Measurements from ENCODE around the gene NUP133.
"Not testable (repeated sequence)": the region's sequence is repeated elsewhere in the genome, so short reads cannot be mapped to it uniquely, and the experiment has no call there.

NUP133 gene

GRCh38 chr1:229448354-229448753, 59.8 kb downstream of the NUP133 start:
- no peak for DNase-seq

- no peak for DNase-seq
Observed at GRCh38 chr1:229447809-229448252, 60.3 kb downstream of the NUP133 start.

GRCh38 chr1:229445828-229446227, 62.3 kb downstream of the NUP133 start:
- no peak for DNase-seq

- DNase-seq, result no peak
Observed at GRCh38 chr1:229440851-229441537, 67.1 kb downstream of the NUP133 start.

GRCh38 chr1:229438021-229438420, 70.1 kb downstream of the NUP133 start:
- no peak for DNase-seq

- DNase-seq, result no peak
Observed at GRCh38 chr1:229437443-229437842, 70.7 kb downstream of the NUP133 start.

GRCh38 chr1:229436201-229436600, 71.9 kb downstream of the NUP133 start:
- no peak for DNase-seq

GRCh38 chr1:229434641-229435051, 73.5 kb downstream of the NUP133 start:
- DNase-seq, result no peak

GRCh38 chr1:229434005-229434640, 74.0 kb downstream of the NUP133 start, which contains the start of gene ACTA1:
ACTA1 (minus strand) TSS chr1:229434094; CDS start chr1:229433115, 979 bp downstream.
- DNase-seq, result no peak

GRCh38 chr1:229433364-229434004, 74.7 kb downstream of the NUP133 start:
- no peak for DNase-seq

- no peak for DNase-seq
Observed at GRCh38 chr1:229432905-229433304, 75.2 kb downstream of the NUP133 start.

- no peak for DNase-seq
Observed at GRCh38 chr1:229432116-229432461, 76.1 kb downstream of the NUP133 start.

- DNase-seq, result no peak
Observed at GRCh38 chr1:229431284-229432115, 76.6 kb downstream of the NUP133 start.

- DNase-seq, result peak; percentile 64 to 88 (median 71)
Observed at GRCh38 chr1:229430761-229431283, 77.3 kb downstream of the NUP133 start.

GRCh38 chr1:229428256-229428655, 79.9 kb downstream of the NUP133 start:
- DNase-seq, result no peak

GRCh38 chr1:229427572-229427971, 80.6 kb downstream of the NUP133 start:
- no peak for DNase-seq

GRCh38 chr1:229425564-229426159, 82.5 kb downstream of the NUP133 start:
- no peak for DNase-seq

GRCh38 chr1:229420765-229421164, 87.4 kb downstream of the NUP133 start:
- DNase-seq, result no peak

- no peak for DNase-seq
Observed at GRCh38 chr1:229420224-229420623, 87.9 kb downstream of the NUP133 start.

GRCh38 chr1:229418586-229418985, 89.6 kb downstream of the NUP133 start:
- not testable (repeated sequence) for DNase-seq

- not testable (repeated sequence) for DNase-seq
Observed at GRCh38 chr1:229412810-229413209, 95.3 kb downstream of the NUP133 start.

GRCh38 chr1:229412056-229412455, 96.1 kb downstream of the NUP133 start:
- DNase-seq, result no peak

Data from suppressor macrophage treated with lipopolysaccharide for 1 hour (primary cell).